ENCODE results near the gene TCEA2.
"Not testable (repeated sequence)": the region's sequence is repeated elsewhere in the genome, so short reads cannot be mapped to it uniquely, and the experiment has no call there.

The TCEA2 gene

DNA sequence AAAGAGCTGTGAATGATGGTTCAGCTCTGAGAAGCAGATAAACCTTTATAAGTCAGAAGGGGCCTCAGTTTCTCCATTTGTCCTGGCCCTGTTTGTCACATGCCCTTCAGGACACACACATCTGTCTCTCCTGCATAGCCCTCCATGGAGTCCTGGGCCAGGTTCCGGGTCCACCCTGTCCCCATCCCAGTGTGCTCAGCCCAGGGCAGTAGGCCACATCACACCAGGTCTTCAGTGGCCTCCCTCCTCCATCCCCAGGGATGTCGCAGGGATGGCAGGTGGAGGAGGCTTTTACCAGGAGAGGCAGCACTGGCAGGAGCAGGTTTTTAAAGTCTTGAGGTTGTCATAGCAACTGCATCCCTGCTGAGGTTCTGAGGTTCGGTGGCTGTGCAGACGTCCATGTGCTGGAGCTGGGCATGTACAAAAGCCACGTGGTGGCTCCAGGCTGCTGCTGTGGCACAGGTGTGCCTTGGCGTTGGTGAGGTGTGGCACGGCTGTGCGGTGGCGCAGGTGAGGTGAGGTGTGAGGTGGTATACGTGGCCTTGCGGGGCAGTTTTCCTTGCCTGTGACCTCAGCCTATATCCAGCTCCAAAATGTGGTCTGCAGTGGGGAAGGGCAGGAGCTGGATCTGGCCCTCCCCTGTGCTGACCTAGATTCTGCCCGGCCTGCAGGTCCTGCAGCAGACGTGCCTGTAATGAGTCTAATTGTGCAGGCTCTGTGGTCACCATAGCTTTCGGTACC, 52.3 kb downstream of the TCEA2 start:
- Histone ChIP-seq H3K4me3 (ENCODE audit: low read depth in 1 of 2, low read length in 1 of 2) (no peak overlapping the region), H3K27ac (no peak overlapping the region), H3K27me3 (peaks cover 4% of the 10 kb centered on the region), H3K9me3 (no peaks in the 10 kb centered on the region), H3K36me3 (no peaks in the 10 kb centered on the region), H3K4me1 (ENCODE audit: control insufficient read depth in 1 of 2, insufficient read depth in 1 of 2, low read depth in 1 of 2, low read length in 1 of 2) (peaks cover 5% of the 10 kb centered on the region in 2 experiments)
- TF ChIP-seq, protein P1, sequence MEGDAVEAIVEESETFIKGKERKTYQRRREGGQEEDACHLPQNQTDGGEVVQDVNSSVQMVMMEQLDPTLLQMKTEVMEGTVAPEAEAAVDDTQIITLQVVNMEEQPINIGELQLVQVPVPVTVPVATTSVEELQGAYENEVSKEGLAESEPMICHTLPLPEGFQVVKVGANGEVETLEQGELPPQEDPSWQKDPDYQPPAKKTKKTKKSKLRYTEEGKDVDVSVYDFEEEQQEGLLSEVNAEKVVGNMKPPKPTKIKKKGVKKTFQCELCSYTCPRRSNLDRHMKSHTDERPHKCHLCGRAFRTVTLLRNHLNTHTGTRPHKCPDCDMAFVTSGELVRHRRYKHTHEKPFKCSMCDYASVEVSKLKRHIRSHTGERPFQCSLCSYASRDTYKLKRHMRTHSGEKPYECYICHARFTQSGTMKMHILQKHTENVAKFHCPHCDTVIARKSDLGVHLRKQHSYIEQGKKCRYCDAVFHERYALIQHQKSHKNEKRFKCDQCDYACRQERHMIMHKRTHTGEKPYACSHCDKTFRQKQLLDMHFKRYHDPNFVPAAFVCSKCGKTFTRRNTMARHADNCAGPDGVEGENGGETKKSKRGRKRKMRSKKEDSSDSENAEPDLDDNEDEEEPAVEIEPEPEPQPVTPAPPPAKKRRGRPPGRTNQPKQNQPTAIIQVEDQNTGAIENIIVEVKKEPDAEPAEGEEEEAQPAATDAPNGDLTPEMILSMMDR (IDR thresholded peaks at IDR 0.05) = no peak

DNA sequence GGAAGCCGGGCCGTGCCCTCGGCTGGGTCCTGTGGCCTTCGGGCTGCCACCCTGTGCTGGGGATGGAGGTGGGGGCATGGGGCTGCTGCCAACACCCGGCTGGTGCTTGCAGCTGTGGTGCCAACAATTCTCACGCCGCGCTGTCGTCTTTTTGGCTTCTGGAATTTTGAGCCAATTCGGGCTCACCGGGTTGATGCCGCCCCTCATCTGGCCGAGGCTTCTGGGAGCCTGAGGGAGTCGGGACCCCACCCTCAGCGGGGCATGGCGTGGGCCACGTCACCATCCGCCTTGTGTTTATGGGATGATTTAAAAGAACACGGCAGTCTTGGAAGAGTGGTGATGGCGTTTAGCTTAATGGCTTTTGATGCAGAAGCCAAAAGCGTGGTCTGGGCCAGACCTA, 53.0 kb downstream of the TCEA2 start:
- no peaks in the 10 kb centered on the region for H3K9me3 ChIP-seq
- H3K4me3 ChIP-seq (ENCODE audit: low read depth in 1 of 2, low read length in 1 of 2) = no peak overlapping the region
- H3K27me3 ChIP-seq = peaks cover 9% of the 10 kb centered on the region
- peaks cover 6 to 9% of the 10 kb centered on the region in 2 experiments for H3K4me1 ChIP-seq (ENCODE audit: control insufficient read depth in 1 of 2, insufficient read depth in 1 of 2, low read depth in 1 of 2, low read length in 1 of 2)
- no peak overlapping the region for H3K27ac ChIP-seq
- no peaks in the 10 kb centered on the region for H3K36me3 ChIP-seq
- TF ChIP-seq, protein P1 (IDR thresholded peaks at IDR 0.05) = no peak

DNA sequence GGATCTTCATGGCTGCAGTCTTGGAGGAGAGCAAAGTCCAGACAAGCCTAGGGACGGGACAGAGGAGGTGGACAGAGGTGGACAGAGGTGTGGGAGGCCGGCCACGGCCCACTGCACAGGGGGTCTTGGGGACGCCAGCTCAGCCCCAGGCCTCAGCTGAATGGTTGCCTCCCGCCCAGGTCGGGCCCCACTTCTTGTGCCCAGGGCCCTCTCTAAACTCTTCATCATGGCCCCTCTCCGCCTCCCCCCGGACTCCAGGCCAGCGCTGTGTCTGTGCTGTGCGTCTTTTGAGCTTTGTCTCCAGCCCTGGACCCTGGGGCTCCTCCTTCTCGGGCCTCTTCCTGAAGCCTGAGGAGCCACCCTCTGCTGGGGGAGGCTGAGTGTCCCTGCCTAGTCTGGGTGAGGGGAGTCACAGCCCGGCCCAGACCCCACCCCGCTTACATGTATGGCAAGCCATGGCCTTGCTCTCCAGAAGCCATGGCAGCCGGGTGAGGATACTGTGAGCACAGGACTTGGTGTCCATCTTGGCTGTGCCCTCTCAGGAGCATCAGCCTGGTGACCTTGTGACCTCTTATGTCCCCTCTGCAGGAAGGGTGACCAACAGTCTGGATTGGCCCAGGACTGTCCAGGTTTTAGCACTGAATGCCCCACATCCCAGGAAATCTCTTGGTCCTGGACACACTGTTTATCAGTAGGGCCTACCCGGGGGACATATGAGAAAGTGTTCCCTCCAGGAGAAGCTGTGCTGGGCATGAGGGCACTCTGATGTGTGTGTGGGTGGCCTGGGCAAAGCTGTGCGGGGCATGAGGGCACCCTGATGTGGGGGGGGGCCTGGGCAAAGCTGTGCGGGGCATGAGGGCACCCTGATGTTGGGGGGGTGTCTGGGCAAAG, 53.8 kb downstream of the TCEA2 start:
- Histone ChIP-seq H3K4me3 (ENCODE audit: low read depth in 1 of 2, low read length in 1 of 2) (no peak overlapping the region), H3K4me1 (ENCODE audit: control insufficient read depth in 1 of 2, insufficient read depth in 1 of 2, low read depth in 1 of 2, low read length in 1 of 2) (peaks cover 6 to 9% of the 10 kb centered on the region in 2 experiments)
- TF ChIP-seq, protein P1 (IDR thresholded peaks at IDR 0.05) = no peak

DNA sequence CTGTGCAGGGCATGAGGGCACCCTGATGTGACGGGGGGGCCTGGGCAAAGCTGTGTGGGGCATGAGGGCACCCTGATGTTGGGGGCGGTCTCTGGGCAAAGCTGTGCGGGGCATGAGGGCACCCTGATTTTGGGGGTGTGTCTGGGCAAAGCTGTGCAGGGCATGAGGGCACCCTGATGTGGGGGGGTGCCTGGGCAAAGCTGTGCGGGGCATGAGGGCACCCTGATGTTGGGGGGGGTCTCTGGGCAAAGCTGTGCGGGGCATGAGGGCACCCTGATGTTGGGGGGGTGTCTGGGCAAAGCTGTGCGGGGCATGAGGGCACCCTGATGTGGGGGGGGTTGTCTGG, 54.4 kb downstream of the TCEA2 start:
- H3K4me1 ChIP-seq (ENCODE audit: control insufficient read depth in 1 of 2, insufficient read depth in 1 of 2, low read depth in 1 of 2, low read length in 1 of 2); H3K4me3 ChIP-seq (ENCODE audit: low read depth in 1 of 2, low read length in 1 of 2); H3K9me3 ChIP-seq; H3K36me3 ChIP-seq; H3K27ac ChIP-seq: not testable (repeated sequence)
- H3K27me3 ChIP-seq = peaks cover 23% of the 10 kb centered on the region

More for the DNA sequence above, 53.8 kb downstream of the TCEA2 start:
- Histone ChIP-seq H3K36me3 (no peaks in the 10 kb centered on the region), H3K27ac (no peak overlapping the region), H3K27me3 (peaks cover 17% of the 10 kb centered on the region), H3K9me3 (no peaks in the 10 kb centered on the region)

DNA sequence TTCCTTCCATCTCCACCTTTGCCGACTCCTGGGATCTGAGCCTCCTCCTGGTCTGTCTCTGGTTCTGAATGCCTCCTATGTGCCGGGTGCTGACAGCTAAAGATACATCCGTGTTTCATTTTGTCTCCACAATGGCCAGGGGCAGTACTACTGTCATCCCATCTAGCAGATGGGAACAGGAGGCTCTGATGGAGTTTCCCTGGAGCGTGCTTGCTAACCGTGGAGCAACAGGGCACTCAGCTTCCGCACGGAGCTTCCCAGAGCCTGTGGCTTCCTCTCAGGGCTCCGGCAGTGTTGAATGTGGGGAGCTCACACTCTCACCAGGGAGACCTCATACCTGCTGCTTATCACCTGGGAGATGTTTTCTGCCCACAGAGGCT, 56.3 kb downstream of the TCEA2 start:
- H3K4me3 ChIP-seq (ENCODE audit: low read depth in 1 of 2, low read length in 1 of 2) = no peak overlapping the region
- TF ChIP-seq, protein P1 (IDR thresholded peaks at IDR 0.05) = no peak
- no peaks in the 10 kb centered on the region for H3K36me3 ChIP-seq
- H3K27ac ChIP-seq = no peak overlapping the region
- H3K27me3 ChIP-seq = peaks cover 39% of the 10 kb centered on the region
- H3K9me3 ChIP-seq = no peaks in the 10 kb centered on the region
- H3K4me1 ChIP-seq (ENCODE audit: control insufficient read depth in 1 of 2, insufficient read depth in 1 of 2, low read depth in 1 of 2, low read length in 1 of 2) = peaks cover 6 to 9% of the 10 kb centered on the region in 2 experiments

Measured in neutrophil (primary cell).